GM03348 (cell line): Measurements from ENCODE around the gene PCBP2.
A peak's percentile ranks its signal among the peaks of the same experiment; 100 is the strongest.

Experiments used
- DNase-seq: peaks from one replicate; pipeline ENCODE4 v3.0.0; 2012; ENCODE audit warnings: low spot score

PCBP2 gene

DNA sequence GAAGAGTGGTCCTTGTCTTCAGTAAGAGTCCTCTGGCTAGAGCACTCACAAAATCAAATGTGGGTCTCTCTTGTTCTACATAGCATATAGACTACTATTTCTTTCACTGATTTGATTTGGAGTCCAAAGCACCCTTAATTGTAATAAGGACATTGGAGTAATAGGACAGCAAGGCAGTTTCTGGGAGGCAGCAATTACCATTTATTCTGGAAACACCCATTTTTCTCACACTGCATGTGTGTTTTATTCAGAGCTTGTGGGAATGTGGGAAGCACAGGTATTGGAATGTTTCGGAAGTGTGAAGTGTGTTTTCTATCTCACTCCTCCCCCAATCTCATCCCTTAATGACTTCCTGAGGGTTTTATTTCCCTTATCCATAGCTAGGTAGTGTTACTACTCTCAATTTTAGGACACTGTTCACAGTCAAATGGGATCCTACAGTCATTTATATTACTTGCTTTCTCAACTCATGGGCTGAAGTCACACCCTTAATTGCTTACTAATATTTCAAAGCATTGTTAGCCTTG is 20.2 kb downstream of the PCBP2 start:
- DNase-seq, result no peak

DNA sequence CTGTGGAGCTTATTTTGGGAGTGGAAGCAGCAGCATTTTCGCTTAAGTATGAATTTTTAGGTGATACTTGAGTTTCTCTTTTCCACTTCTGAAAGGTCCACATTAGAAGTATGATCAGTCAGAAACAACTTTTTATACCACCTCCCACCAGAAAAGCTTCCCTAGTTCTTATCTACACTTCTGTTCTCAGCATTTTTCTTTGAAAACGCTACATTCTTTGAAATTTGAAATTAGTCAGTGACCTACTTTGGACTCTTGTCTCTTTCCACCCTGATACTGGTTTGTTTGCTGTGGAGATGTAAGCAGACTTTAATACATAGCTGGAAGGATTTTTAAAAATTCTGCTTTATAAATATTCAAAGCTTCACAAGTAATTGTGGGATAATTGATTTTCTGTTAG is 22.2 kb downstream of the PCBP2 start:
- no peak for DNase-seq

DNA sequence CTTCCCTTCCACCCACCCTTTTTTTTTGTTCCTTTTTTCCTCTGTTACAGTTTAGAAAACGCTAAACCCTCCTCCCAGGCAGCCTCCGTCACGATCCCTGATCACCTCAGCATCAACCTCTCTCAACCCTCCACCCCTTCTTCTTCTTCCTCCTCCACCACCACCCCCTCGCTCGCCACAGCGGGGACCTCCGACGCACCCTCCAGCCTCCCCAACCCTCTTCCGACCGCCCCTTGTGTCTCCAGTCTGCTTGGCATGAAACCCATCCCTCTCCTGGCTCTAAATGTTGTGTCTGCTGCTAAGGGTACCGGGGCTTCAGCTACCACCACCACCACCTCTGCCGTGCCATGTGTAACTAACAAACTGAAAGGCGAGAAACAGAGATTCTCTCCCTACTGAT is 22.9 kb downstream of the PCBP2 start:
- DNase-seq, result no peak

- no peak for DNase-seq
These were observed 24.9 kb downstream of the PCBP2 start for GRCh38 chr12:53476769-53477209.

DNA sequence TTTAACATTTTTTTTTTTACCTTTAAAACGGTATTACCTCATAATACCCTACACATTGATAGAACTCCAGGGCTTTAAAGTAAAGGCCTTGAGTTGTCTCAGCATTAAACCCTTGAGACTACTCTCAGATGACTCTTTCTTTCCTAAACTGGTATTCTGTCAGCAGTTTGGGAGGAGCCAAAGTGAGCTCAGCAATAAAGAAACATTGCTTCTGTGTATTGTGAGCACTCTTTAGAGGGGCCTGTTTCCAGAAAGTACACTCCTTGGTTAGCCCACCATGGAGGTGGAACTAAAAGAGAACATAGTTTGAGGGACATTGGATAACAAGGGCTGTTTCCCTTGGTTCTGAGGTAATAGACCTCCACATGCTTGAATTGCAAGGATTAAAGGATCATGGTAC is 27.0 kb downstream of the PCBP2 start:
- DNase-seq, result no peak

- DNase-seq, result no peak
These were observed 27.4 kb downstream of the PCBP2 start for GRCh38 chr12:53479331-53479730.

GRCh38 chr12:53480491-53481442 is 28.9 kb downstream of the PCBP2 start:
- no peak for DNase-seq

DNA sequence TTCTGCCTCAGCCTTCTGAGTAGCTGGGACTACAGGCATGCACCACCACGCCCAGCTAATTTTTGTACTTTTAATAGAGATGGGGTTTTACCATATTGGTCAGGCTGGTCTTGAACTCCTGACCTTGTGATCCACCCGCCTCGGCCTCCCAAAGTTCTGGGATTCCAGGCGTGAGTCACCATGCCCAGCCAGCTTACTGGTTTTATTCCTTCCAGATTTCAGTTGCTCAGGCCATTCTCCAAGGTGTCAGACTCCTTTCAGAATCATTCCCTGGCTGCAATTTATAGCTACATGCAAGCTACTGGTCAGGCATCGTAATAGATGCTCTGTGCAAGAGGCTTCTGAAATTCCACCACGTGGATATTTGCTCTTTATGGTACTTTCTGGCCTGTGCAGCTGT is 29.6 kb downstream of the PCBP2 start:
- peak; percentile 54 for DNase-seq

- no peak for DNase-seq
These were observed 30.2 kb downstream of the PCBP2 start for GRCh38 chr12:53481939-53482586.

- no peak for DNase-seq
These were observed 30.8 kb downstream of the PCBP2 start for GRCh38 chr12:53482626-53483168.

- no peak for DNase-seq
These were observed 31.5 kb downstream of the PCBP2 start for GRCh38 chr12:53483225-53483978.

- DNase-seq, result no peak
These were observed 32.1 kb downstream of the PCBP2 start for GRCh38 chr12:53483979-53484377.

GRCh38 chr12:53484686-53485575 is 33.0 kb downstream of the PCBP2 start:
- no peak for DNase-seq

DNA sequence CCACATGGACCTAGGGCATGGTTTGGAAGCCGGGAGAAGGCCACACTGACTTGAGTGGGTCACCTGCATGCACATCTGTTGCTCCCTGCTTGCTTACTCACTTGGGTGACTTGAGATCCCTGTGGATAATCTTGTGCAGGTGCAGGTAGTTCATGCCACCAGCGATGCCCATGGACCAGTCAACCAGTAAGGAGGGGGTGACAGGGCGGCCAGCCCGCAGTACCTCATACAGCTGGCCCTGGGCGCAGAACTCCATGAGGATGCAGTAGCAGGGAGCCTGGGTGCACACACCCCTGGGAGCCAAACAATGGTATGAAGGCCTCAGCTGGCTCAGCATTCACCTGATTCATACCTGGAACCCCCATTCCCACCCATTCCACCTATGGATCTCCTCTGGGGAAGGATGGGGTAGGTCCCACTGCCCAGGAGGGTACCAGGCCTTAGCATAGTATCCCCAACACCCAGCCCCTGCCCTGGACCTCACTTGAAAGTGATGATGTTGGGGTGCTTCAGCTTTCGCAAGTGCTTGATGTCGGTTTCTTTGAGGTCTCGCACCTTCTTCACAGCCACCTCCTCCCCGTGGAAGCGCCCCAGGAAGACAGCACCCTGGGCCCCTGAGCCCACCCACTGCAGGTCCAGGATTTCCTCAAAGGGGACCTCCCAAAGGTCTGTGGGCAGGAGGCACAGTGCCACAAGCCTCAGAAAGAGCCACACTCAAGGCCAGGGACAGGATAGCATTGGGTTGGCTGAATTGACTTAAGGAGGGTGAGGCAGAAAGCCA is 34.2 kb downstream of the PCBP2 start:
- no peak for DNase-seq

DNA sequence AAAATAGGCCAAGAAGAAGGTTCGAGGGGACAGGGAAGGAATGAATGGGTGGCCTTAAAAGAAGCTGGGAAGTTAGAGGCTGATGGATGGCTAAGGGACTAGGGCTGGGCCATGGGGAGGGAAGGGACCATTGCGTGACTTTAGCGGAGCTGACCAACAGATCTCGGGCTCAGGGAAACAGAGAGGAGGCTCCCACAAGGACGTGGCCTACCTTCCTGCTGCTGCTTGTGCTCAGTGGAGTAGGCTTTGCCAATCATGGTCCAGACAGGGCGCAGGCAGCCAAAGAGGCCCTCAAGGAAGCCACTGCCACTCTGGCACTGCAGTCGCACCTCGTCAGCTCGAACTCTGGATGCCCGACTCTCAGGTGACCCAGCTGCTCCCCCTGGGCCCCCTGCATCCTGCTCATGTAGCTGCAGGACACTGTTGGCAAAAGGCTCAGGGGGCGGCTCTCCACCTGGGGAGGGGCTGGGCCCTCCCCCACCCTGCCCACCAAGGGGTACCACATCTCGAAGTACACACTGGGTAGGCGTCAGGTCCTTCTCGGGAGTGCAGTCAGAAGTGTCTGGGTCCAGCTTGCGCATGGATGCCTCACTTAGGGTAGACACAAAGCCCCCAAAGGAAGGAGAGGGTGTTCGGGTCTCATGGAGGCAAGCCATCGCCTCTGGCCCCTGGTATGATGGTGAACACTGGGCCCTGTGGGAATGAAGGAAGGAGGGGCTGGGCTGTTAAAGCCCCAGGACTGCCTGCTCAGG is 35.0 kb downstream of the PCBP2 start:
- no peak for DNase-seq

DNA sequence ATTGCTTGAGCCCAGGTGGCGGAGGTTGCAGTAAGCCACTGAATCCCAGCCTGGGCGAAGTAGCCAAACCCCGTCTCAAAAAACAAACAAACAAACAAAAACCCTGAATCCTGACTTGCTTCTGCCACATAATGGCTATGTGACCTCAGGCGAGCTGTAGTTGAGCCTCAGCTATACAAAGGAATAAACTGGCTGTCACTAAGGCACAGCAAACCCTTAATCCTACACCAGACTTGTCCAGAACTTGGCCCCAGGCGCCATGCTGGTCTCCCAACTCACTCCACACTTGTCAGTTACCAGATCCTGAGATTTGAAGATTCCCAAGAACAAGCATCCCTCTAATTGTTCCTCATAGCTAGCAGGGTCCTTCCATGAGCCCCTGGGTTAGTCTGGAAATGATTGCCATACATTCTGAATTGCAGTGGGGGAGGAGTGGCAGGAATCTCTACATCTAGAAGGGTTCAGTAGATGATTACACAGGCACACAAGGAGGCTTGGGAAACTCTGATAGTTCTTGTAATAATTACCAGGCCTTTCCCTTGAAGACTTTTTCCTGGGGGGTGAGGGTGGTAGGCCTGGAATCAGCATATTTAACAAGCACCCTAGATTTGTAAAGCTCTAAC is 37.5 kb downstream of the PCBP2 start:
- DNase-seq, result no peak

DNA sequence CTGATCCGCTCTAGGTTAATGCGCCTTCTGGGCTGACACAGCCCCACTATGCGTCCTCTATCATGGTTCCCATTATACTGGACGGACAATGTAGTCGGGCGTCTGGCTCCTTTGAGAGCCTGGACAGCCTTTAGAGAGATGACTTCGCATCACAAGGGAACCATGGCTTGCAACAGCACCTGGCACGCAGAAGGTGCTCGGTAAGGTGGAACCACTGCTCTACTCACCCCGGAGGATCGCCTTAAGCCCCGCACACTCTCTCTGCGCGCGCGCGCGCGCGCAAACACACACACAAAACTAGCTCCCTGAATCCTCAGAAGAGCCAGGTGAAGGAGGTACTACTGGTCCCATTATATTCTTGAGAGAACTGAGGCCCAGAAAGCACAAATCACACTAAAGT is 40.3 kb downstream of the PCBP2 start:
- DNase-seq, result no peak

DNA sequence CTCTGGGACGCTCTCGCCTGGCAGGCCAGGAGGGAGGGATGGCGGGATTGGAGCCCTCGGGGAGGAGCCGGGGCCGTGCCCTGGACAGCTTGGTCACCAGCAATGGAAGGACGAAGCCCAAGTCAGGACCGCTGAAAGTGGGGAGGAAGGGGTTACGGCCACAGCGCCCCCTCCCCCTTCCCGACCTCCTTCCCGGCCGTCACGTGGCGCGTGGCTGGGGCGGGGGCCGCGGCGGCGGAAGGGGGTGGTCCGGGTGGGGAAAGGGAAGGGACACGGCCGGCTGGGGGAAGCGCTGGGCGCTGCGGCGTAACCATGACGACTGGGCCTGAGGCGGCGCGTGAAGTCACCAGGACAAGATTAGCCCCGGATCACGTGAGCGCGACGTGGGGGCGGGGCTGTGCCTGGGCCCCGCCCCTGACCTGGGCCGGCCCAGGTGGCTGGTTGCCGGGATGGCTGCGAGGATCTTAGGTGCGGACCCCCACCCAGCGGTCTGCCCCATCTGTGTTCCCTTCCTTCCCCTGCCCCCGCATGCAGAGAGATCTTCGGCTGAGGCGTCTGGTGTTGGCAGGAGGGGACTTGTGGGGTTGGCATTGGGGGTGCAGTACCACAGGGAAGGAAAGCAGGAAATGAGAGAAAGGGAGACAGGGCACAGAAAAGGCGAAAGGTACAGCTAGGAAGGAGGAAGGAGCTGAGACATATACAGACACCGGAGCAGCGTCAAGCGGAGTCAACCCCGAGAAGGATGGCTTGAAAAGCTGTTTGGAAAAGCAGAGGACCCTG is 41.1 kb downstream of the PCBP2 start:
- peak; percentile 93 for DNase-seq
